ENCODE results near the gene HDLBP.

The HDLBP gene

DNA sequence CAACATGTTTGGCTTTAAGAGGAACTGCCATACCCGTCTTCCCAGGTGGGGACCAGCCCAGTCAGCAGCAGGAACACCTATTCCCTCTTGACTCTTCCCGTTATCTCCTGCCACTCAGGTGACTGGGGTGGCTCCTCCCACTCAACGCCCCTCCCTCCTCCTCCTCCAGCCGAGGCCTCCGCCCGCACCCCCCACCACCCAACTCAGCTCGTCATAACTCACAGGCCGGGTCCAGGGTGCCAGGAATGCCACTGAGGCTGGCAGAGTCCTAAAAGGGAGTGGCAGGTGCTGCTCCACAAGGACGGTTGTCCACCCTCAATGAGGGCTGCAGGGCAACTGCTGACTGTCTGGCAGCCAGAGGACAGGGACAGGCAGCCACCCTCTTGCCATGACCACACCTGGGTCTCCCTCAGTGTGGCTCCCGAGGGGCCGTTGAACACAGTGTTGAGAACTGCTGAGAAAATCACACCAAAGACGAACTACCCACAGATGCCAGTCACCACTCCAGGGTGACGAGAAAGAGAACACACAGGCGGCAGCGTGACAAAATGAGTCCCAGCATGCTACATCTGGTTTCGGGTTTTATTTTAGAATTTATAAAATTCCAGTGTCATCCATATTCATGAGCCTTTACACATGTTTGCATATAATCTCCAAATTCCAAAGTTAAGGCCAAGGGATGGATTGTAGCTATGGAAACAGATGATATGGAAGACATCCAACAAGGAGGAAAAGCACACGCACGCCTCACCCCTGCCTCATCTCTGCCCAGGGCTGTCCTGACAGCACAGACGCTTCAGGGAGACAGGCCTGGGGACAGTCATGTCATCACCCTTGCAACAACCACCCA lies 88.5 kb downstream of the HDLBP start:
- no peak for FAIRE-seq

DNA sequence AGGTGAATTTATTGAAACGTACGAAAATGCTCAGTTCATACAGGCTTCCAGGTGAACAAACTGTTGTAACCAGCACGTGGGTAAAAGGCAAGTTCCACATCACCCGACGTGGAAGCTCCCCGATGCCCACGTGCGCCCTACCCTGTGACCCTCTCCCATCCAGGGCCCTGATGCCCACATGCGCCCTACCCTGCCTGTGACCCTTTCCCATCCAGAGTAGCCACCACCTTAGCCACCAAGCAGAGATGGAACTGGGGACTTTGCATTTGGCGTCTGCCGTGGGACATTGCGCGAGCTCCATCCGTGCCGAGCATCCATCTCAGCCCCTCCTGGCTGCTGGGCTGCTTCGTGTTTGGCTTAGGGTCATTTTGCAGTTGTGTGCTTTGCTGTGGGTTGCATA lies 89.5 kb downstream of the HDLBP start:
- no peak for FAIRE-seq

DNA sequence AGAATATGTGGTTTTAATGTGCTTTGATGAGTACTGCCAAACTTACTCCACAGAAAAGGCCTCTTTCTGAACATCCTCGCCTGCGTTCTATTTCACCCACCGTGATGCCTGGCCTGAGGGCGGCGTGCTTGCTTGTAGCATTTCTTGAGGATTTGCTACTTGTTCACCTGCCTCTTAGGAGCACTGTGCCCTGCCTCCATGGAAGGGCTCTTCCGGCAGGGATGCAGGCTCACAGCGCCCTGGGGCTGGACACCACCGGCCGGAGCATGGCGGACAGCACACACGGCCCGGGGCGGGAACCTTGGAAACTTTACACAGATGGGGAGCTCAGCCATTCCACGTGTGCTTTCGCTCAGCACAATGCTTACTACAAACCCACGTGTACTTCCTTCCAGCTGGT lies 89.9 kb downstream of the HDLBP start:
- no peak for FAIRE-seq

DNA sequence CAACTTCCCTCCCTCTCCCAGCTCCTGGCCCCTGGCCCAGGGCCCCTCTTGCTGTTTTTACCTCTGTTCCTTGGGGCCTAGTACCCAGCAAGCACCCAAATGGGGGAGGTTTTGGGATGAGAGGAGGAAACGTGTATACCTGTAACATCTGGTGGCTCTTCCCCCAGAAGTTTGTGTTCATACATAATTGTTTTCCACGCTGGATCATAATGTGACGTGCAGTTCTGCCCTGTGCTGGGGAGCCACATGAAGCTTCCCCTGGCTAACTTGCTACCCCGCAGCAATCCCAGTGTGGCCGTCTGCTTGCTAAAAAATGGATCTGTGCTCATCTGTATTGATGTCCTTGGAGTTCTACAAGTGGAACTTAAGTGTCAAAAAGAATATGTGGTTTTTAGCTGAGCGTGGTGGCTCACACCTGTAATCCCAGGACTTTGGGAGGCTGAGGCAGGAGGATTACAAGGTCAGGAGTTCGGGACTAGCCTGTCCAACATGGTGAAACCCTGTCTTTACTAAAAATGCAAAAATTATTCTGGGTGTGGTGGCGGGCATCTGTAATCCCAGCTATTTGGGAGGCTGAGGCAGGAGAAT lies 90.5 kb downstream of the HDLBP start:
- no peak for FAIRE-seq

DNA sequence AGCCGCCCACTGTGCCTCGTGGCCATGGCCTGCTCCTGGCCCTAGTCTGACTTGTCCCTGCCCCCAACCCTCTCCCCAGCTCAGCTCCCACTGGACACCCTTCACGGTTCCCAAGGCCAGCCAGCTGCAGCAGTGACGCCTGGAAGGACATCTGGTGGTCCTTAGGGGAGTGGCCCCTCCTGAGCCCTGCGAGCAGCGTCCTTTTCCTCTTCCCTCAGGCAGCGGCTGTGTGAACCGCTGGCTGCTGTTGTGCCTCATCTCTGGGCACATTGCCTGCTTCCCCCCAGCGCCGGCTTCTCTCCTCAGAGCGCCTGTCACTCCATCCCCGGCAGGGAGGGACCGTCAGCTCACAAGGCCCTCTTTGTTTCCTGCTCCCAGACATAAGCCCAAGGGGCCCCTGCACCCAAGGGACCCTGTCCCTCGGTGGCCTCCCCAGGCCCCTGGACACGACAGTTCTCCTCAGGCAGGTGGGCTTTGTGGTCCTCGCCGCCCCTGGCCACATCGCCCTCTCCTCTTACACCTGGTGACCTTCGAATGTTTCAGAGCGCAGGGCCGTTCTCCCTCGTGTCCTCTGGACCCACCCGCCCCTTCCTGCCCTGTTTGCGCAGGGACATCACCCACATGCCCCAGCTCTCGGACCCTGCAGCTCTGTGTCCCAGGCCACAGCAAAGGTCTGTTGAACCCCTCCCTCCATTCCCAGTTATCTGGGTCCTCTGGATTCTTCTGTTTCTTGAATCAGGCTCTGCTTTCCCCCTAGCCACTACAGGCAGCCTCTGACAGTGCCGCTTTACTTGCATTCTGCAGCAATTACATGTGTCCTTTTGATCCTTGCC lies 91.2 kb downstream of the HDLBP start:
- no peak for FAIRE-seq

DNA sequence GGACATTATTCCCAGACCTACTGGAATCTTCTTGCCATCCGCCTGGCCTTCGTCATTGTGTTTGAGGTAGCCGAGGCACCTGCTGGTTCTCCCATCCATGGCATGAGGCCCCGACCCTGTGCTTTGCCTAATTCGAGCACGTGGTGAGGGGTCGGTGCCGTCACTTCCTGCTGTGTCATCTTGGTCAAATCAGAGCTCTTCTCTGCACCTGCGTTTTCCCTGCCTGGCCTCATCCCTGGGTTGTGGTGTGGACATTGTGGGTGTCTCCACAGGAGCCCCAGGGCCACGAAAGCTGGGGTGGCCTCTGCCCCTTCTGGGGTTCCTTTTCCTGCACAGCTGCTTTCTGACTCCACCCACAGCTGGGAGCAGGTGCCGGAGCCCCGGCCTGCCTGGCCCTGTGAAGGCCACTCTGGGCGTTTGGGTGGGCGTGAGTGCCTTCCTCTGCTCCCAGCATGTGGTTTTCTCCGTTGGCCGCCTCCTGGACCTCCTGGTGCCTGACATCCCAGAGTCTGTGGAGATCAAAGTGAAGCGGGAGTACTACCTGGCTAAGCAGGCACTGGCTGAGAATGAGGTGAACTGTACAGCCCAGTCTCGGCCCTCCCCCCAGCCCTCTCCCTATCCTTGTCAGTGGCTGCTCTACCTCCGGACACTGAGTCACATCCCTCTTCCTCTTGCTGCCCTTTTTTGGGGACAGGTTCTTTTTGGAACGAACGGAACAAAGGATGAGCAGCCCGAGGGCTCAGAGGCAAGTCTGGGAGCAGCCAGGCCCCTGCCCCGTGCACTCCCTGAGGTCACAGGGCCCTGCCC lies 92.1 kb downstream of the HDLBP start:
- no peak for FAIRE-seq

DNA sequence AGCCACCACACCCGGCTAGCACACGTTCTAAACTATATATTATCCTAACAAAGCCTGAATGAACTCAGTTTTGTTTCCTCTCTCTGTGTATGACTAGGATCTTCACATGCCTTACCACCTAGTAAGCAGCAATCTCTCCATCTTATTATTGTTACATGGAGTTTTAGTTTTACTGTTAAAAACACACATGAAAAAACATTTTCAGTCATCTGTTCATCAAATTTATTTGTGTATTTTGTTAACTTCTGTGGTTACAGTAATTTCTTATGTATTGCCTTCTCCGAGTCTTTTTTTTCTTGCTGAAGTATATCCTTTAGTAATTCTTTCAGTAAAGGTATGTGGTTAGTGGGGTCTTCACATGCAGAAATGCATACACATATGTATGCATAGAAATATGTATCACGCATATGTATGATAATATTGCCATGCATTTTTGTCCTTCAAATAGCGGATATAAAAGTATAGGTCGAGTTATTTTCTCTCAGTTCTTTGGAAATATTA lies 95.6 kb downstream of the HDLBP start:
- FAIRE-seq, result no peak

DNA sequence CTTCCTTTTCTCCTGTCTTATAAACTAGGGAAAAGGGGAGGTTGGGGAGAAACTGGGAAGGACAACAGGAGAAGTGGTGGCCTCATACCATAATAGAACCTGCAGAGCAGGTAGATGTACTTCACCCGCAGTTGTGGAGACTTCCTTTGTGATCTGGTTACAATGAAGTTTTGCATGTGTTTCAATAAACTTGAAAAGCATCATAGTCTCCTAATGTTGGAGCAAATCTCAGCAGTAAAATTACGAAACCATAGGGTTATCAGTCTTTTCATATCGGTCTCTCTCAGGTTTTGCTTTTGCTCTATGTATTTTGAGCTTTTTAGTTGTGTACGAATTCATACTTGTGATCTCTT lies 96.5 kb downstream of the HDLBP start:
- no peak for FAIRE-seq

DNA sequence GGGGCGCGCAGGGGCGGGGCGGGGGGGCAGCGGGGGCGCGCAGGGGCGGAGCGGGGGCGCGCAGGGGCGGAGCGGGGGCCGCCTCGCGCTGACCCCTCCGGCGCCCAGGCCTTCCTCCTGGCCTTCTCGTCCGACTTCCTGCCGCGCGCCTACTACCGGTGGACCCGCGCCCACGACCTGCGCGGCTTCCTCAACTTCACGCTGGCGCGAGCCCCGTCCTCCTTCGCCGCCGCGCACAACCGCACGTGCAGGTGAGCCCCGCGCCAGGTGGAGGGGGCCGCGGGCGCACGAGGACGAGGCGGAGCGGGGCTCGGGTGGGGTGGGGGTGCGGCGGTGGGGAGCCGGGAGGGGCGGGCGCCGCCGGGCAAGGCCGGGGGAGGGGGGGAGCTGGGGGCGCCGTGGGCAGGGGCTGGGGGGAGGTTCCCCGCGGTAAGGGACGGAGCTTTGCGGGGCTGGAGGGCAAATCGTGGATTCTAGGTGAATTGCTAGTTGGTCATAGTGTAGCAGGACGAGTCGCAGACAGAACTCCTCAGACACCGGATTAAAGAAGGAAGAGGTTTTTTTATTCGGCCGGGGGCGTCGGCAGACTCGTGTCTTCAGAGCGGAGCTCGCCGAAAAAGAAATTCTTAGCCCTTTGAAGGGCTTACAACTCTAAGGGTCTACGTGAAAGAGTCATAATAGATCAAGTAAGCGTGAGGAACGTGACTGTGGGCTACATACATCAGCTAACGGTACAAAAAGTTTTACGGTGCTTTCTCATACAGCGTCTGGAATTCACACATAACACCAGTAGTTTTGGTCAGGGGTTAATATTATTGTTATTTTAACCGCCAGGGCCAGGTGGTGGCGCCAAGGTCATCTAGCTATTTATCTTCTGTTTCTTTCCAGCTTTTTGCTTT lies 97.1 kb downstream of the HDLBP start:
- FAIRE-seq, result peak; percentile 27

DNA sequence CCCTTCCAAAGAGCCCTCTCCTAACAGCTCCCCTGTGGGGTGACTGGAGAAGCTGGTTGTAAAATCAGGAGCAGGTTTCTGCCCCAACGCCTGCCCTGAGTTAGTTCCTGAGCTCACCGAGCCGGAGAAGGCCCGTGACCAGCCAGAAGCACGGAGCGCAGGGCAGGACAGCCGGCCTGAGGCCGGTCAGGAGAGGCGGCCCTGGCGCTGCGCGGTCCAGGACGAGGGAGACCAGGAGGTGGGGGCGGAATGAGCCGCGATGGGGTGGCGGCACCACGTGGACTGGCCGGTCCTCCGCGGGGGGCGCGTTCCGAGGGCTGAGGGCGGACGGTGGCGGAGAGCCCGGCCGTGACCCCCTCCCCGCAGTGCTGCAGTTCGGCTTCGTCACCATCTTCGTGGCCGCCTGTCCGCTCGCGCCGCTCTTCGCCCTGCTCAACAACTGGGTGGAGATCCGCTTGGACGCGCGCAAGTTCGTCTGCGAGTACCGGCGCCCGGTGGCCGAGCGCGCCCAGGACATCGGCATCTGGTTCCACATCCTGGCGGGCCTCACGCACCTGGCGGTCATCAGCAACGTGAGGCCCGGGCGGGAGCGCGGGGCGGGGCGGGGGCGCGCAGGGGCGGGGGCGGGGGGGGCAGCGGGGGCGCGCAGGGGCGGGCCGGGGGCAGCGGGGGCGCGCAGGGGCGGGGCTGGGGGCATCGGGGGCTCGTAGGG lies 98.0 kb downstream of the HDLBP start:
- no peak for FAIRE-seq

DNA sequence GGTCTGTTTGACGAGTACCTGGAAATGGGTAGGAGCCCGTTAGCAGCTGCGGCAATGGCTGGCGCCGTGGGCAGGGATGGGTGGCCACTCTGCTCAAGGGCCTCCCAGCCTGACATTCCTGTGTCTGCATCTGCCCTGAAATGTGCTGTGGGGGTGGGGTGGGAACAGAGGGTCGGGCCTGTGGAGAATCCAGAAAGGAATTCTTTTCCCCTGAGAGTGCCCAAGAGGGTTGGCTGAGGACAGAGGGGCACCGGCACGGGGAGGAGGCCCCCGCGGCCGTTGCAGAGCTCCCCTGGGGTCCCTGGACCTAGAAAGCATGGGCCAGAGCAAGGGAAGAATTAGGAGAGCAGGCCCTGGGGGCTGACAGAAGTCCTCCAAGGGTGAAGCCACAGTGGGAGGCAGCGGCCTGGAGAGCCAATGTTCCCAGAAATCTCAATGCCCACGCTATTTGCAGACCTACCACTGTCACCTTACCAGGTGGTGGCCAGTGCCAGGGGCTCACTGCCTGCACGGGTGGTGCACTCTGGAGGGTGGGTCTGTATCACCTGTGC lies 99.2 kb downstream of the HDLBP start:
- no peak for FAIRE-seq

DNA sequence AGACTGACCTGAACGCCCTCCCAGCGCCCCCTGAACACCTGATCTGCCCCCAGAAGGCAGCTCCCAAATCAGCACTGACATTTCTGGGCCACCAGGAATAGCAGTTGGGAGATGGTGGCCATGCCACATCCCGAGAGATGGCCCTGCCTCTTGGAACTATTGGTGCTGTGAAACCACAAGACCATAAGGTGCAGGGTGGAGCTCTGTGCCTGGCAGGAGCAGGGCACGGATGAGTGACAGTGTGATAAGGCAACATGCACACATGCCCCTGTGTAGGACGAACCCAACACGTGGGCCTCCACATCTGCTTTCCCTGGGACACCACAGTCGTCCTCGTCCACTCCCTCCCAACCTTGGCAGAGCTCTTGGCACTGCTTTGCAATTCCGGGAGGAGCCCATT lies 100.1 kb downstream of the HDLBP start:
- no peak for FAIRE-seq

DNA sequence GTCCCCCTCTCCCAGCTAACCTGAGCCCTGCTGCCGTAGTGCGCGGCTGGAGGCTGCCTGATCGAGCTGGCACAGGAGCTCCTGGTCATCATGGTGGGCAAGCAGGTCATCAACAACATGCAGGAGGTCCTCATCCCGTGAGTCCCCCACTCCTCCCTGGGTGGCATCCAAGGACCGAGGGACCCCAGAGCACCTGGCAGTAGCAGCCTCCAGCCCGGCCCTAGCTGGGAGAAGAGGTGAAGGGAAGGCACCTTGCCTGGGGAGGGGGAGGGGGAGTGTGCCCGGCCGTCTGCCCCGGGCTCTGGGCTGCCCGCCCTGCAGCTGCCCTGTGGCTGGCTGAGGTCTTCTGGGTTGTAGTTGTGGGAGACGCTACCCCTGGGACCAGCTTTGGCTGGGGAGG lies 100.7 kb downstream of the HDLBP start:
- no peak for FAIRE-seq

DNA sequence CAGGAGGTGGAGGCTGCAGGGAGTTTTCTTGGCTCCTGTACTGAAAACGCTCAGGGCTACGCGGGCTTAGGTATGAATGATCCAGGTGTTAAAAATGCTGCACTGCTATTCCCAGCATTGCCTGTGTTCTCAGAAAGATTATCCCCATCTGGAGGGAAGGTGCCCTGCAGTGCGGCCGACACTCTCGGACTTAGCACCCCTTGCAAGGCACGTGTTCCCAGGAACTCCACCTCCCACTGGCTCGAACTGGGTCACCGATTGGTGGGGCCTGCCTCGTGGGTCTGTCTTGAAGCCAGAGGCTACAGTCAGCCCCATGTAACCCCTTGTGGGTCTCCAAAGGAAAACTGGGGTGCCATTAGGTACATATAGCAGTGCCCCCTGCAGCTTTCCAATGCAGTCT lies 101.3 kb downstream of the HDLBP start:
- no peak for FAIRE-seq

DNA sequence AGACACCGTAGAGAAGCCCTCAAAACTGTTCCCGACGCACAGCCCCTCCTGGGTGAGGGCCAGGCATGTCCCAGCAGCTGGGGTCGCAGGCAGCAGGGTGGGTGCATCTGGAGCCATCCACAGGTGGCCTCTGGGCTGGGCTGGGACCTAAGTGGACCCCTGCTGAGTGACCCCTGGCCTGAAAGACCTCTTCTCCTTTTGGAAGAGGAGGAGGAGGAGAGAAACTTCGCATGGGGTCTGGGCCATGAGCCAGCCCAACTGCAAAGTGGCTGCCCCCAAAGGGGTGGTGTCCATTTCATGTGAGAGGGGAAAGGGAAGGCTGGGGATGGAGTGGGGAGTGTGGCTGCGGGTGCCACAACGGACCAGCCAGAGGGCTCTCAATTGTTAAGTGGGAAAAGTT lies 101.9 kb downstream of the HDLBP start:
- no peak for FAIRE-seq

DNA sequence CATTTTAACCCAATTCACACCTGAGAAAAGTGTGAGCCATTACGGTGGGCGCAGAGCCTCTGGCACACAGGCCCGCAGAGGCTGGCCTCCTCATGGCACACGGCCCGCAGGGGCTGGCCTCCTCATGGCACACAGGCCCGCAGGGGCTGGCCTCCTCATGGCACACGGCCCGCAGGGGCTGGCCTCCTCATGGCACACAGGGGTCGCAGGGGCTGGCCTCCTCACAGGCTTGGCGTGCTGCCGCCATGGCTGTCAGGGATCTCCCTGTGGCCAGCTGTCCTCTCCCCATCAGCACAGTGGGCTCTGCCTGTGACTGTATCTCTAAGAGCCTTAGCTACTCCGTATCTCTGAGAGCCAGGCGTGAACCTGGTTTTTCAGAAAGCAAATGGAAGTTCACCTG lies 102.4 kb downstream of the HDLBP start:
- FAIRE-seq, result no peak

DNA sequence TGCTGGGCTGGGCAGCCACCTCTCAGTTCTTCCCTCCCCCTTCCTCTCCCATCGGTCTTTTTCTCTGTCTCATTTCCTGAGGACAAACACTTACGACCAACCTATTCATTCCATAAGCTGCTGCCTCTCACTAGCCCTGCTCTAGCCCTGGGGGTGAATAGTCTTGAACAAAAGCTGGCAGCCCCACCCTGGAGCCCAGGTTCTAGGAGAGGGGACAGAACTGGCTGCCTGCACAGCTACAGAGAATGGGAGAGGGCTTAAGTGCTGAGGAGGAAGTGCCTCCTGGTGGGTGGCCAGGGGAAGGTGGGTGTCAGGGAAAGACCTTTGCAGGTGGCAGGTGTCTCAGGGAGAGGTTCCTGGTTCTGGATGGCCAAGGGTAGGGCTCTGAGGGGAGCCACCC lies 104.2 kb downstream of the HDLBP start:
- FAIRE-seq, result no peak

DNA sequence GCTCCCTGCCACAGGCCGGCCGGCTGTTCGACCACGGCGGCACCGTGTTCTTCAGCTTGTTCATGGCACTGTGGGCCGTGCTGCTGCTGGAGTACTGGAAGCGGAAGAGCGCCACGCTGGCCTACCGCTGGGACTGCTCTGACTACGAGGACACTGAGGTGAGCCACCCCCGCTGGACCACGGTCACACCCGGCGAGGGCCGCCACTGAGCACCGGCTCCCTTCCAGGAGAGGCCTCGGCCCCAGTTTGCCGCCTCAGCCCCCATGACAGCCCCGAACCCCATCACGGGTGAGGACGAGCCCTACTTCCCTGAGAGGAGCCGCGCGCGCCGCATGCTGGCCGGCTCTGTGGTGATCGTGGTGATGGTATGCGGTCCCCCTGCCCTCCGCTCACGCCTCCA lies 106.2 kb downstream of the HDLBP start:
- no peak for FAIRE-seq

DNA sequence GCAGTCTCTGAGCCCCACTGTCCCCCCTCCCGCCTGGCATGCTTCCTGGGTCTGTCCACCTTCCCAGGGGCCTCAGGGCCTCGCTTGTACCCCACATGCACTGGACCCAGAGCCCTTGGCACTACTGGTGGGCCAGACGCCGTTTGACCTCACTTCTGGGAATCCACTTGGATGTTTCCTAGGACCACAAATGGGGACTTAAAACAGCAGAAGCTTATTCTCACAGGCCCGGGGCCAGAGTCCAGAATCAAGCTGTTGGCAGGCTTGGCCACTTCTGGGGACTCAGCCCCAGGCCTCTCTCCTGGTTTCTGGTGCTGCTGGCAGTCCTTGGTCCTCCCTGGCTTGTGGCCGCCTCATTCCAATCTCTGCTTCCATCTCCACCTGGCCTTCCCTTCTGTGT lies 107.4 kb downstream of the HDLBP start:
- FAIRE-seq, result no peak

DNA sequence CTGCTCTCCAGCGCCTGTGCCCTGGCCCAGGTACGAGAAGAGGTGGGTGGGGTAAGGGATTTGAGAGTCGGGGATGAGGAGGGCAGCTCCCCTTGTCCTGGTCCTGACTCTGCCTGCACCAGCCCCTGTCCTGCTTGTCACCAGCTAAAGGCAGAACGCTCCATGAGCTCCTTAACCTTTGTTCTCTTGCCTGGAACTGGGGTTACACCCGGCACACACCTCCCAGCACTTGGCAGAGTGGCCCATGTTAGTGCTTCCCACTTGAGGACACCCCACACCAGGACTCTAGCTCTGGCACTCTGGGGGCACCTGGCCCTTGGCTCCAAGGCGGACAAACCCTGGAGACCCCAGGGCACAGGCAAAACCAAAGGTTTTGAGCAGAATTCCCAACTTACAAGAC lies 107.8 kb downstream of the HDLBP start:
- no peak for FAIRE-seq

DNA sequence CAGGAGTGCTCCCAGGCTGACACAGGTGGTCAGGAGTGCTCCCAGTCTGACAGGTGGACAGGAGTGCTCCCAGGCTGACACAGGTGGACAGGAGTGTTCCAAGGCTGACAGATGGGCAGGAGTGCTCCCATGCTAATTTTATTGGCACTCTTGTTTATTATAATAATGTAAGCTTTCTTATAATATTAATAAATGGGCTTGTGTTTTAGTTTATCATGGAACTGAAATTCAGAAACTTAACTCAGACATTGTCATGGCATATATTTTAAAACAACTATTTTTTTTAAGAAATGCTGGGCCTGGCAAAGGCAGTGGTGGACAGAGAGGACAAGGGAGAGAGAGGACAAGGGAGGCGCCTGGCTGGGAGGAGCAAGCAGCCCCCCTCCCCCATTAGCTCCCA lies 108.3 kb downstream of the HDLBP start:
- no peak for FAIRE-seq

All from G401.6 (cell line).